GM12892 (cell line): ENCODE results near the gene CD44.

Experiments
- POLR2A ChIP-seq: IDR thresholded peaks from 2 replicates; pipeline ENCODE4 v1.6.1; 2011; ENCODE audit warnings: low read depth, low read length, control low read depth
- POLR2AphosphoS5 ChIP-seq: IDR thresholded peaks from 2 replicates; pipeline ENCODE4 v1.6.1; 2011; ENCODE audit warnings: low read depth, low read length, control low read depth

GRCh38 chr11:35197292-35197691, 58.3 kb downstream of the CD44 start:
- TF ChIP-seq POLR2A (no peak), POLR2AphosphoS5 (no peak)
